HepG2 (cell line): ENCODE data around the gene AKR1C2. TPM values are rescaled to one million over a fixed set of nuclear protein-coding genes. Genes with fewer than 3 reads are reported as not detected.

ENCODE experiments used
- FOSL2 ChIP-seq: sonication (generic); formaldehyde crosslinking; IDR thresholded peaks from 2 replicates; pipeline ENCODE4 v1.4.0; 2020; ENCODE audit warnings: missing genetic modification reagents
- GTF3A ChIP-seq: sonication (generic); formaldehyde crosslinking; conservative IDR thresholded peaks from 2 replicates; pipeline ENCODE4 v1.4.0; 2020; ENCODE audit warnings: mild to moderate bottlenecking, missing genetic modification reagents
- HMG20A ChIP-seq: IDR thresholded peaks from 2 replicates; pipeline ENCODE4 v1.6.1; 2016; ENCODE audit warnings: borderline replicate concordance
- KLF16 ChIP-seq, 2 experiments: sonication (generic) in 1 of 2; formaldehyde crosslinking in 1 of 2; IDR thresholded peaks; 2 replicates each; pipeline versions ENCODE4 v1.6.1 to v1.8.0; 2016 to 2023; ENCODE audit warnings: missing genetic modification reagents in 2 of 2, missing compliant biosample characterization in 1 of 2
- LRRFIP1 ChIP-seq: sonication (generic); formaldehyde crosslinking; conservative IDR thresholded peaks from 2 replicates; pipeline ENCODE4 v1.4.0; 2020; ENCODE audit warnings: missing genetic modification reagents
- NFYB ChIP-seq: sonication (generic); formaldehyde crosslinking; IDR thresholded peaks from 2 replicates; pipeline ENCODE4 v1.4.0; 2020; ENCODE audit warnings: missing genetic modification reagents
- PBX2 ChIP-seq: IDR thresholded peaks from 2 replicates; pipeline ENCODE4 v1.6.1; 2016; ENCODE audit warnings: control low read depth
- SRSF1 ChIP-seq: fragments of 200-400 bp; formaldehyde crosslinking; optimal IDR thresholded peaks from 2 replicates; pipeline ENCODE3; 2017; ENCODE audit warnings: mild to moderate bottlenecking, low read depth, low read length, moderate library complexity
- ZNF558 ChIP-seq: sonication (generic); formaldehyde crosslinking; IDR thresholded peaks from 2 replicates; pipeline ENCODE4 v1.9.0; 2022; ENCODE audit warnings: mild to moderate bottlenecking, missing genetic modification reagents, borderline replicate concordance
- ZNF761 ChIP-seq: sonication (generic); formaldehyde crosslinking; conservative IDR thresholded peaks from 2 replicates; pipeline ENCODE4 v1.4.0; 2020; ENCODE audit warnings: mild to moderate bottlenecking, missing genetic modification reagents
- polyA plus RNA-seq, 8 experiments: library from polyadenylated mRNA; depleted of rRNA in 3 of 8; stranded (reverse) in 7 of 8; unstranded in 1 of 8; fragments of >200 nt; fragmentation: Illumina TruSeq in 4 of 8; extraction: Trizol in 4 of 8; gene quantifications; 2 replicates each; pipeline versions ENCODE4 v1.2.1 to v1.2.3, GENCODE V29; 2011 to 2016; ENCODE audit warnings: low read depth in 4 of 8, missing spikeins in 1 of 8, mixed read lengths in 1 of 8; ENCODE audit not compliant: insufficient read depth in 1 of 8
- total RNA-seq, 5 experiments: library from RNA; depleted of rRNA; stranded (reverse); fragments of >200 nt; fragmentation: Illumina TruSeq; extraction: Trizol; gene quantifications; 2 replicates each; pipeline ENCODE4 v1.2.3, GENCODE V29; 2016; ENCODE audit warnings: low read depth in 1 of 5
- TF ChIP-seq, protein P1 (sequence below): sonication (generic); formaldehyde crosslinking; IDR thresholded peaks from 2 replicates; pipeline ENCODE4 v1.5.1; 2020; ENCODE audit warnings: mild to moderate bottlenecking, missing genetic modification reagents, moderate library complexity
- TF ChIP-seq, protein P2 (sequence below): sonication (generic); formaldehyde crosslinking; IDR thresholded peaks from 2 replicates; pipeline ENCODE4 v1.8.1; 2023; ENCODE audit warnings: mild to moderate bottlenecking, missing genetic modification reagents
- TF ChIP-seq, protein P3 (sequence below), 2 experiments: sonication (generic) in 1 of 2; formaldehyde crosslinking in 1 of 2; IDR thresholded peaks; 2 replicates each; pipeline versions ENCODE4 v1.6.1 to v1.9.0; 2014 to 2022; ENCODE audit warnings: antibody characterized with exemption in 1 of 2, borderline replicate concordance in 1 of 2, inconsistent platforms in 1 of 2, low read depth in 1 of 2, missing genetic modification reagents in 1 of 2

The AKR1C2 gene
- total and polyA plus RNA-seq, 2 of the 13 experiments (the other 11 are each of a cell fraction or from before 2014, with no cell fraction given), result 140 to 900 TPM

GRCh38 chr10:4981722-4982471, 21.8 kb downstream of the AKR1C2 start (continued):
- TF ChIP-seq KLF16 (CRISPR knock-in tag; IDR thresholded peaks at IDR 0.05), result no peak
- TF ChIP-seq SRSF1, result peak; percentile 27
- TF ChIP-seq, protein P1, sequence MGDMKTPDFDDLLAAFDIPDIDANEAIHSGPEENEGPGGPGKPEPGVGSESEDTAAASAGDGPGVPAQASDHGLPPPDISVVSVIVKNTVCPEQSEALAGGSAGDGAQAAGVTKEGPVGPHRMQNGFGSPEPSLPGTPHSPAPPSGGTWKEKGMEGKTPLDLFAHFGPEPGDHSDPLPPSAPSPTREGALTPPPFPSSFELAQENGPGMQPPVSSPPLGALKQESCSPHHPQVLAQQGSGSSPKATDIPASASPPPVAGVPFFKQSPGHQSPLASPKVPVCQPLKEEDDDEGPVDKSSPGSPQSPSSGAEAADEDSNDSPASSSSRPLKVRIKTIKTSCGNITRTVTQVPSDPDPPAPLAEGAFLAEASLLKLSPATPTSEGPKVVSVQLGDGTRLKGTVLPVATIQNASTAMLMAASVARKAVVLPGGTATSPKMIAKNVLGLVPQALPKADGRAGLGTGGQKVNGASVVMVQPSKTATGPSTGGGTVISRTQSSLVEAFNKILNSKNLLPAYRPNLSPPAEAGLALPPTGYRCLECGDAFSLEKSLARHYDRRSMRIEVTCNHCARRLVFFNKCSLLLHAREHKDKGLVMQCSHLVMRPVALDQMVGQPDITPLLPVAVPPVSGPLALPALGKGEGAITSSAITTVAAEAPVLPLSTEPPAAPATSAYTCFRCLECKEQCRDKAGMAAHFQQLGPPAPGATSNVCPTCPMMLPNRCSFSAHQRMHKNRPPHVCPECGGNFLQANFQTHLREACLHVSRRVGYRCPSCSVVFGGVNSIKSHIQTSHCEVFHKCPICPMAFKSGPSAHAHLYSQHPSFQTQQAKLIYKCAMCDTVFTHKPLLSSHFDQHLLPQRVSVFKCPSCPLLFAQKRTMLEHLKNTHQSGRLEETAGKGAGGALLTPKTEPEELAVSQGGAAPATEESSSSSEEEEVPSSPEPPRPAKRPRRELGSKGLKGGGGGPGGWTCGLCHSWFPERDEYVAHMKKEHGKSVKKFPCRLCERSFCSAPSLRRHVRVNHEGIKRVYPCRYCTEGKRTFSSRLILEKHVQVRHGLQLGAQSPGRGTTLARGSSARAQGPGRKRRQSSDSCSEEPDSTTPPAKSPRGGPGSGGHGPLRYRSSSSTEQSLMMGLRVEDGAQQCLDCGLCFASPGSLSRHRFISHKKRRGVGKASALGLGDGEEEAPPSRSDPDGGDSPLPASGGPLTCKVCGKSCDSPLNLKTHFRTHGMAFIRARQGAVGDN, result peak; percentile 45; the same call in 1 of the 2 replicates
- TF ChIP-seq HMG20A, result no peak; the same call in 1 of the 2 replicates
- no peak for TF ChIP-seq PBX2 (CRISPR knock-in tag)
- no peak for TF ChIP-seq ZNF761 (CRISPR knock-in tag)
- no peak for TF ChIP-seq GTF3A
- TF ChIP-seq, protein P2, sequence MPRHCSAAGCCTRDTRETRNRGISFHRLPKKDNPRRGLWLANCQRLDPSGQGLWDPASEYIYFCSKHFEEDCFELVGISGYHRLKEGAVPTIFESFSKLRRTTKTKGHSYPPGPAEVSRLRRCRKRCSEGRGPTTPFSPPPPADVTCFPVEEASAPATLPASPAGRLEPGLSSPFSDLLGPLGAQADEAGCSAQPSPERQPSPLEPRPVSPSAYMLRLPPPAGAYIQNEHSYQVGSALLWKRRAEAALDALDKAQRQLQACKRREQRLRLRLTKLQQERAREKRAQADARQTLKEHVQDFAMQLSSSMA, result no peak
- TF ChIP-seq FOSL2 (CRISPR knock-in tag), result peak; percentile 66; the same call in 1 of the 2 replicates
- TF ChIP-seq, protein P3, sequence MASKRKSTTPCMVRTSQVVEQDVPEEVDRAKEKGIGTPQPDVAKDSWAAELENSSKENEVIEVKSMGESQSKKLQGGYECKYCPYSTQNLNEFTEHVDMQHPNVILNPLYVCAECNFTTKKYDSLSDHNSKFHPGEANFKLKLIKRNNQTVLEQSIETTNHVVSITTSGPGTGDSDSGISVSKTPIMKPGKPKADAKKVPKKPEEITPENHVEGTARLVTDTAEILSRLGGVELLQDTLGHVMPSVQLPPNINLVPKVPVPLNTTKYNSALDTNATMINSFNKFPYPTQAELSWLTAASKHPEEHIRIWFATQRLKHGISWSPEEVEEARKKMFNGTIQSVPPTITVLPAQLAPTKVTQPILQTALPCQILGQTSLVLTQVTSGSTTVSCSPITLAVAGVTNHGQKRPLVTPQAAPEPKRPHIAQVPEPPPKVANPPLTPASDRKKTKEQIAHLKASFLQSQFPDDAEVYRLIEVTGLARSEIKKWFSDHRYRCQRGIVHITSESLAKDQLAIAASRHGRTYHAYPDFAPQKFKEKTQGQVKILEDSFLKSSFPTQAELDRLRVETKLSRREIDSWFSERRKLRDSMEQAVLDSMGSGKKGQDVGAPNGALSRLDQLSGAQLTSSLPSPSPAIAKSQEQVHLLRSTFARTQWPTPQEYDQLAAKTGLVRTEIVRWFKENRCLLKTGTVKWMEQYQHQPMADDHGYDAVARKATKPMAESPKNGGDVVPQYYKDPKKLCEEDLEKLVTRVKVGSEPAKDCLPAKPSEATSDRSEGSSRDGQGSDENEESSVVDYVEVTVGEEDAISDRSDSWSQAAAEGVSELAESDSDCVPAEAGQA (IDR thresholded peaks at IDR 0.05; ENCODE audit: low read depth), result no peak
- TF ChIP-seq, protein P3 (CRISPR knock-in tag; IDR thresholded peaks at IDR 0.05; ENCODE audit: borderline replicate concordance), result no peak
- no peak for TF ChIP-seq LRRFIP1 (CRISPR knock-in tag)
- TF ChIP-seq NFYB (CRISPR knock-in tag), result no peak
- no peak; the same call in 1 of the 2 replicates for TF ChIP-seq ZNF558 (CRISPR knock-in tag)
